ENCODE measurements around the gene EDN1. TPM values are rescaled to one million over a fixed set of nuclear protein-coding genes. Genes with fewer than 3 reads are reported as not detected.

EDN1 gene
- total RNA-seq, 1 donor: 2.2 TPM

DNA sequence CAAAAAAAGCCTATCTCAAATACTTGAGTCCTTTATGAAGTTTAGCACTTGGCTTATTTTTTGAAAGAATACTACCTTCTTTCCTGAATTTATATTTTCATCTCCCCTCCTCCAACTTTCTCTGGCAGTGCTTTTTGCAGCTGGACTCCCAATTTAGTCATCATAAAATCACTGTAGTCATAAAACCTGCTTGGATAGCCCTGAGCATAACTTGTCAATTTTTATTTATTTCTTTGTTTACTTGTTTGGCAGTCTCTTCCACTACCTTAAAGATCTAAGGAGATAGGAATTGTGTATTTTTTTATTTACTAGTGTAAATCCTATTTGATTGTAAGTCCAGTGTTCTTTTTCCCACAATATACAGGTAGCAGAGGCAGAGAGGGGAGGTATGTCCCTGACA lies 11.2 kb upstream of the EDN1 start:
- no peak for DNase-seq (ENCODE audit: low read depth)
- TF ChIP-seq, protein P1, sequence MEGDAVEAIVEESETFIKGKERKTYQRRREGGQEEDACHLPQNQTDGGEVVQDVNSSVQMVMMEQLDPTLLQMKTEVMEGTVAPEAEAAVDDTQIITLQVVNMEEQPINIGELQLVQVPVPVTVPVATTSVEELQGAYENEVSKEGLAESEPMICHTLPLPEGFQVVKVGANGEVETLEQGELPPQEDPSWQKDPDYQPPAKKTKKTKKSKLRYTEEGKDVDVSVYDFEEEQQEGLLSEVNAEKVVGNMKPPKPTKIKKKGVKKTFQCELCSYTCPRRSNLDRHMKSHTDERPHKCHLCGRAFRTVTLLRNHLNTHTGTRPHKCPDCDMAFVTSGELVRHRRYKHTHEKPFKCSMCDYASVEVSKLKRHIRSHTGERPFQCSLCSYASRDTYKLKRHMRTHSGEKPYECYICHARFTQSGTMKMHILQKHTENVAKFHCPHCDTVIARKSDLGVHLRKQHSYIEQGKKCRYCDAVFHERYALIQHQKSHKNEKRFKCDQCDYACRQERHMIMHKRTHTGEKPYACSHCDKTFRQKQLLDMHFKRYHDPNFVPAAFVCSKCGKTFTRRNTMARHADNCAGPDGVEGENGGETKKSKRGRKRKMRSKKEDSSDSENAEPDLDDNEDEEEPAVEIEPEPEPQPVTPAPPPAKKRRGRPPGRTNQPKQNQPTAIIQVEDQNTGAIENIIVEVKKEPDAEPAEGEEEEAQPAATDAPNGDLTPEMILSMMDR (IDR thresholded peaks at IDR 0.05; ENCODE audit: insufficient read depth, low read depth, low read length): no peak
- H3K4me3 ChIP-seq (ENCODE audit: low read depth, low read length): no peak overlapping the region

DNA sequence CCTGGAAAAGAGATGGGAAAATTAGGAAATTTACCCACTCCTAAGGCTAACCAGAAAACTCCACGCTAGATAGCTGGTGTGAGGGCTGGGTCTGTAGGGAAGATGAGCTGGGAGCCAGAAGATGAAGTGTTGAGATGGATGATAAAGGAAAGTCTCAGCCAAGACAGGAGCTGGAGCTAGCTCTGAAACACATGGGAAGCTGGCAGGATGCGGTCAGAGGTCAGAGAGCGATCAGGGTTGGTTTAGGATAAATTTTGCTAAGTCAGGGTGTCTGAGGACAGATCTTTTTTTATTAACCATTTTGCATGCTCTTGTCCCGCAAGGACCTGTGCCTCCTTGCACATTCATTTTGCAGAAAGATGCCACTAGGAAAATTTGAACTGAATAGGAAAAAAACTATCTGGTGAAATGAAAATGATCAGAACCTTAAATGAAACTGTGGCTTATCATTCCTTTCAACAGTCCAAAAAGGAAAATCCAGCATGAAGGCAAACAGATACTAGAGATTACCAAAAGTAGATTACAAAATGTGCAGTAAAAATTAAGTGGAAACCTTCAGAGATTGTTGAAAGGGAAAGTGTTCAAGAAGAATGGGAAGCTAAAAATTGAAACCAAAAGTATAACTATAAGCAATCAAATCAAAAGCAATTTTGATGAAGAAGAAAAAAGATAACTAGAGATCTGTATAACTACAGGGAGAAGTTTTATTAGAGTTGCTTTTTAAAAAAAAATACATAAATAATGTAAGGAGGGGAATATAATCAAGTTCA lies 10.7 kb upstream of the EDN1 start:
- peak; percentile 77 for DNase-seq (ENCODE audit: low read depth)
- TF ChIP-seq, protein P1 (IDR thresholded peaks at IDR 0.05; ENCODE audit: insufficient read depth, low read depth, low read length): no peak
- H3K4me3 ChIP-seq (ENCODE audit: low read depth, low read length): peak overlapping the region; percentile 2

DNA sequence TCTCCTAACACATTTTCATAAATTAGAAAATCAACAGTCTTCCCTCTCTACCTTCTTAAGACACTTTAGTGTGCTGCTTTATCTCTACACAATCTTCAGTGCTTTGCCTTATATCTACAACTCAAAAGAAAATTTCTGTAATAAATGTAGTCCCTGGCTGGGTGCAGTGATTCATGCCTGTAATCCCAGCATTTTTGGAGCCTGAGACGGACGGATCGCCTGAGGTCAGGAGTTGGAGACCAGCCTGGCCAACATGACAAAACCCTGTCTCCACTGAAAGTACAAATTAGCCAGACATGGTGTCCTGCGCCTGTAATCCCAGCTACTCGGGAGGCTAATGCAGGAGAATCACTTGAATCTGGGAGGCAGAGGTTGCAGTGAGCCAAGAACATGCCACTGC lies 9.7 kb upstream of the EDN1 start:
- H3K4me3 ChIP-seq (ENCODE audit: low read depth, low read length): no peak overlapping the region
- peak; percentile 57 for DNase-seq (ENCODE audit: low read depth)
- TF ChIP-seq, protein P1 (IDR thresholded peaks at IDR 0.05; ENCODE audit: insufficient read depth, low read depth, low read length): no peak

DNA sequence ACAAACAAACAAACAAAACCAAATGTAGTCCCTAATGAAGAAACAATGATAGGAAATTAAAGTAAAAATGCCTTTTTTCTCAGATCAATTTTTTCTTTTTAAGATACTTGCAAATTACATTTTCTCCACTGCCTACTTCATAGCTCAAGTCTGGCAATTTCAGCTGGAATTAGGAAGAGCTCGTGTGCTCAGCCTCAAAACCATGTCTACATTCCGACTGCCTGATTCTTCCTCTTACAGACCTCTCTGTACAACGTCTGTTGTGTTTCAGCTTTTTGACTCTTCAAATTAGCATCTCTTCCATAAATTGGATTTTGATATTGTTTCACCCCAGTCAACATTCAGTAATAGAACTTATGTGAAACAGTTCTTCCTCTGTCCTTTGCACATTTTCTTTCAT lies 9.3 kb upstream of the EDN1 start:
- DNase-seq (ENCODE audit: low read depth): peak; percentile 23
- TF ChIP-seq, protein P1 (IDR thresholded peaks at IDR 0.05; ENCODE audit: insufficient read depth, low read depth, low read length): no peak
- no peak overlapping the region for H3K4me3 ChIP-seq (ENCODE audit: low read depth, low read length)

DNA sequence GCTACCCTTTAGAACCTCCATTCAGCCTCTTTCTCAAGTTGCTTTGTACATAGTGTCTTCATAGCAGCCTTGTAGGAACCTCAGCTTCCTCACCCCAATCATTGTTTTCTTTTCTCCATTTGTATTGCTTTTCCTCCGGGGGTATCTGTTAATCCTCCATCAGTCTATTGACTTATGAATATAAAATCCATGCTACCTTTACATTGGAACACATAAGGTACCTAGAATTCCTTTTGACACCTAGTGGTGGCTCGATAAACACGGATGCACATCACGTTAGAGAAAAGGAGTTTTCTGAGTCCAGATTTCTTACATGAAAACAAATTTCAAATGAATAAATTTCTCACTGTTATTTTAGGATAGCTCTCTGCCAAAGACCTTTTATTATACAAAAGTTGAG lies 6.3 kb upstream of the EDN1 start:
- no peak for DNase-seq (ENCODE audit: low read depth)
- TF ChIP-seq, protein P1 (IDR thresholded peaks at IDR 0.05; ENCODE audit: insufficient read depth, low read depth, low read length): no peak
- H3K4me3 ChIP-seq (ENCODE audit: low read depth, low read length): no peak overlapping the region

DNA sequence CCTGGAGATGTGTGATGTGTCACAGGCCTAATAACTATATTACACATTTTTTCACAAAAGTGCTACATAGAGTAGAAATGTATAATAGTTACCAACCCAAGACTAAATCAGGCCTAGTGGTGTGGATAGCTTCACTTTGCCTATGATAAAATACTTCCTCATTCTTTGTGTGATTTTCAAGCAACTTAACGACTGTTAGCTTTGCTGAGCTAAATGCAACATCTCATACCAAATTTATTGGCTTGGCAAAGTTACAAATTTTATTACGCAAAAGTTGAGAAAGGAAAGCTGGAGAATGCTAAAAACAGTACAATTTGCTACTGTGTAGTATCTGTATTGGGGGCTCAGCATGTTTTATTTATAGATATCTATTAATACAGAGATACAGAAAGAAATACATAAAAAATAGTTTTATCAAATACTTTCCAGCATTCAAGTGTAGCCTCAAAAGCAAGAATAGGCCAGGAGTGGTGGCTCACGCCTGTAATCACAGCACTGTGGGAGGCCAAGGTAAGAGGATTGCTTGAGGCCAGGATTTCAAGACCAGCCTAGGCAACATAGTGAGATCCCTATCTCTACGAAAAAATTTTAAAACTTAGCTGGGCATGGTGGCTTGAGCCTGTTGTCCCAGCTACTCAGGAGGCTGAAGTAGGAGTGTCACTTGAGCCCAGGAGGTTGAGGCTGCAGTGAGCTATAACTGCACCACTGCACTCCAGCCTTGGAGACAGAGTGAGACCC lies 3.6 kb upstream of the EDN1 start:
- DNase-seq (ENCODE audit: low read depth): peak; percentile 93
- H3K4me3 ChIP-seq (ENCODE audit: low read depth, low read length): no peak overlapping the region
- TF ChIP-seq, protein P1 (IDR thresholded peaks at IDR 0.05; ENCODE audit: insufficient read depth, low read depth, low read length): no peak
